GM21723 (cell line): ENCODE data around the gene LRRC46.
A peak's percentile ranks its signal among the peaks of the same experiment; 100 is the strongest.

Experiments used
- ATAC-seq: cut with Tn5 transposase; IDR thresholded peaks from one replicate; pipeline ENCODE4 v1.9.1; 2021; ENCODE audit warnings: mild to moderate bottlenecking, moderate library complexity; ENCODE audit not compliant: unreplicated experiment

LRRC46 gene

GRCh38 chr17:47829870-47830269, 1.6 kb upstream of the LRRC46 start:
- ATAC-seq = no peak

- ATAC-seq = no peak
Measured at GRCh38 chr17:47830396-47831002, 971 bp upstream of the LRRC46 start.

GRCh38 chr17:47831934-47832327, 461 bp downstream of the LRRC46 start:
- ATAC-seq = no peak

- no peak for ATAC-seq
Measured at GRCh38 chr17:47834756-47835155, 3.3 kb downstream of the LRRC46 start.

GRCh38 chr17:47836601-47837000, 5.1 kb downstream of the LRRC46 start:
- ATAC-seq = no peak

GRCh38 chr17:47837401-47838039, 6.0 kb downstream of the LRRC46 start:
- no peak for ATAC-seq

GRCh38 chr17:47838636-47839035, 7.2 kb downstream of the LRRC46 start:
- ATAC-seq = no peak

GRCh38 chr17:47839071-47839470, 7.6 kb downstream of the LRRC46 start:
- ATAC-seq = no peak

GRCh38 chr17:47840001-47840741, 8.7 kb downstream of the LRRC46 start:
- ATAC-seq = no peak

GRCh38 chr17:47840742-47841487, 9.4 kb downstream of the LRRC46 start, which contains the start of gene SCRN2:
SCRN2 (minus strand) TSS chr17:47841273; CDS start chr17:47840843, 430 bp downstream.
- peak; percentile 82 for ATAC-seq

GRCh38 chr17:47841488-47842291, 10.2 kb downstream of the LRRC46 start:
- no peak for ATAC-seq

- no peak for ATAC-seq
Measured at GRCh38 chr17:47843391-47843730, 11.9 kb downstream of the LRRC46 start.

GRCh38 chr17:47844227-47844626, 12.8 kb downstream of the LRRC46 start:
- no peak for ATAC-seq

- no peak for ATAC-seq
Measured at GRCh38 chr17:47844814-47845715, 13.6 kb downstream of the LRRC46 start.

- no peak for ATAC-seq
Measured at GRCh38 chr17:47845716-47846075, 14.2 kb downstream of the LRRC46 start.

GRCh38 chr17:47846716-47847340, 15.4 kb downstream of the LRRC46 start:
- no peak for ATAC-seq

- ATAC-seq = no peak
Measured at GRCh38 chr17:47847341-47848197, 16.1 kb downstream of the LRRC46 start.

GRCh38 chr17:47848198-47848513, 16.7 kb downstream of the LRRC46 start:
- ATAC-seq = no peak

GRCh38 chr17:47850373-47850691, 18.9 kb downstream of the LRRC46 start:
- ATAC-seq = no peak
